Neural progenitor cell (in vitro differentiated cells): ENCODE data around the gene NR1D1. TPM values are rescaled to one million over a fixed set of nuclear protein-coding genes. Genes with fewer than 3 reads are reported as not detected.

ENCODE experiments used
- DNase-seq: peaks from one replicate; pipeline ENCODE4 v3.0.0-alpha.2; 2016; ENCODE audit warnings: low spot score
- H2AFZ ChIP-seq: fragments of 200-600 bp; sonication (generic); replicated peaks from 2 replicates; pipeline ENCODE4 v1.6.1; 2016; ENCODE audit warnings: antibody characterized with exemption
- H3F3A ChIP-seq: fragments of 200-600 bp; sonication (generic); 2 replicates; pipeline ENCODE4 v1.6.1; 2016; ENCODE audit warnings: antibody characterized with exemption, low read depth
- H3K27ac ChIP-seq: fragments of 200-600 bp; sonication (generic); 2 replicates; pipeline ENCODE4 v1.5.1; 2016; ENCODE audit warnings: mild to moderate bottlenecking
- H3K27me3 ChIP-seq: fragments of 200-600 bp; sonication (generic); 2 replicates; pipeline ENCODE4 v1.6.1; 2016; ENCODE audit warnings: mild to moderate bottlenecking, moderate library complexity
- H3K36me3 ChIP-seq: fragments of 200-600 bp; sonication (generic); 2 replicates; pipeline ENCODE4 v1.5.1; 2016
- H3K4me1 ChIP-seq: fragments of 200-600 bp; sonication (generic); 2 replicates; pipeline ENCODE4 v1.6.1; 2016; ENCODE audit warnings: mixed run types
- H3K4me2 ChIP-seq: fragments of 200-600 bp; sonication (generic); 2 replicates; pipeline ENCODE4 v1.6.1; 2016
- H3K4me3 ChIP-seq: fragments of 200-600 bp; sonication (generic); 2 replicates; pipeline ENCODE4 v1.5.1; 2016
- H3K79me2 ChIP-seq: fragments of 200-600 bp; sonication (generic); 2 replicates; pipeline ENCODE4 v1.6.1; 2016; ENCODE audit warnings: low read depth
- H3K9ac ChIP-seq: fragments of 200-600 bp; sonication (generic); 2 replicates; pipeline ENCODE4 v1.6.1; 2016
- H3K9me3 ChIP-seq: fragments of 200-600 bp; sonication (generic); 2 replicates; pipeline ENCODE4 v1.5.1; 2016; ENCODE audit warnings: low read depth
- H4K20me1 ChIP-seq: fragments of 200-600 bp; sonication (generic); 2 replicates; pipeline ENCODE4 v1.6.1; 2016; ENCODE audit warnings: low read depth
- H3K27ac Mint-ChIP-seq: 3 replicates; pipeline ENCODE4 v1.8.0; 2021; ENCODE audit warnings: mixed read lengths
- H3K27me3 Mint-ChIP-seq: 2 replicates; pipeline ENCODE4 v1.8.0; 2022; ENCODE audit warnings: low read depth, mild to moderate bottlenecking, inconsistent platforms, moderate library complexity, mixed read lengths; ENCODE audit not compliant: insufficient read depth
- H3K36me3 Mint-ChIP-seq: 3 replicates; pipeline ENCODE4 v1.8.0; 2021; ENCODE audit warnings: mixed read lengths
- H3K4me1 Mint-ChIP-seq: 3 replicates; pipeline ENCODE4 v1.8.0; 2021; ENCODE audit warnings: mixed read lengths
- H3K4me3 Mint-ChIP-seq: 3 replicates; pipeline ENCODE4 v1.8.0; 2021; ENCODE audit warnings: mild to moderate bottlenecking, moderate library complexity, mixed read lengths
- H3K9me3 Mint-ChIP-seq: 3 replicates; pipeline ENCODE4 v1.8.0; 2020; ENCODE audit warnings: mixed read lengths
- CTCF ChIP-seq: fragments of 200-600 bp; sonication (generic); IDR thresholded peaks from 2 replicates; pipeline ENCODE4 v1.5.1; 2017; ENCODE audit warnings: antibody characterized with exemption, mild to moderate bottlenecking
- EZH2 ChIP-seq: fragments of 200-600 bp; sonication (generic); IDR thresholded peaks from 2 replicates; pipeline ENCODE4 v1.6.1; 2017; ENCODE audit warnings: antibody characterized with exemption, mild to moderate bottlenecking, moderate library complexity
- EZH2phosphoT487 ChIP-seq: fragments of 200-600 bp; sonication (generic); IDR thresholded peaks from 2 replicates; pipeline ENCODE4 v1.6.1; 2017; ENCODE audit warnings: antibody characterized with exemption
- total RNA-seq: library from RNA; depleted of rRNA; stranded (reverse); fragments of >200 nt; gene quantifications from 2 replicates; pipeline ENCODE4 v1.2.3, GENCODE V29; 2015; ENCODE audit warnings: low replicate concordance

NR1D1 gene
- total RNA-seq, 1 donor from 2014 or later: 0.24 TPM

- TF ChIP-seq EZH2phosphoT487 (no peak), CTCF (no peak), EZH2 (no peak)
- Mint-ChIP-seq H3K4me3 (peak overlapping the region; percentile 2), H3K9me3 (no peaks in the 10 kb centered on the region), H3K27me3 (peaks cover 3% of the 10 kb centered on the region), H3K27ac (no peak overlapping the region), H3K36me3 (peaks cover 4% of the 10 kb centered on the region), H3K4me1 (peaks cover 24% of the 10 kb centered on the region)
- Histone ChIP-seq H3K4me1 (peaks cover 9% of the 10 kb centered on the region), H3K4me3 (no peak overlapping the region), H3K9ac (no peak overlapping the region), H3K4me2 (no peak overlapping the region), H3K79me2 (no peaks in the 10 kb centered on the region), H2AFZ (no peak overlapping the region), H3K27ac (no peak overlapping the region), H3F3A (peaks cover 2% of the 10 kb centered on the region), H3K27me3 (no peaks in the 10 kb centered on the region), H4K20me1 (no peaks in the 10 kb centered on the region), H3K9me3 (no peaks in the 10 kb centered on the region), H3K36me3 (no peaks in the 10 kb centered on the region)
- DNase-seq: peak; percentile 1
Measured at GRCh38 chr17:40093580-40094201, 6.7 kb downstream of the NR1D1 start.

- Histone ChIP-seq H4K20me1 (no peaks in the 10 kb centered on the region), H2AFZ (no peak overlapping the region), H3K79me2 (no peaks in the 10 kb centered on the region), H3K4me1 (peaks cover 7% of the 10 kb centered on the region), H3K27me3 (no peaks in the 10 kb centered on the region), H3F3A (no peaks in the 10 kb centered on the region), H3K36me3 (no peaks in the 10 kb centered on the region), H3K9ac (no peak overlapping the region), H3K27ac (peak overlapping the region; percentile 20), H3K4me3 (no peak overlapping the region), H3K4me2 (no peak overlapping the region), H3K9me3 (no peaks in the 10 kb centered on the region)
- no peak overlapping the region for H3K4me3 Mint-ChIP-seq
- H3K27me3 Mint-ChIP-seq: peaks cover 3% of the 10 kb centered on the region
- TF ChIP-seq CTCF (no peak), EZH2 (no peak), EZH2phosphoT487 (no peak)
- peaks cover 21% of the 10 kb centered on the region for H3K4me1 Mint-ChIP-seq
- H3K36me3 Mint-ChIP-seq: peaks cover 4% of the 10 kb centered on the region
- DNase-seq: no peak
- H3K27ac Mint-ChIP-seq: no peak overlapping the region
- no peaks in the 10 kb centered on the region for H3K9me3 Mint-ChIP-seq
Measured at GRCh38 chr17:40093005-40093579, 7.3 kb downstream of the NR1D1 start.

- H3K9me3 Mint-ChIP-seq: no peaks in the 10 kb centered on the region
- Histone ChIP-seq H3K79me2 (no peaks in the 10 kb centered on the region), H3K9me3 (no peaks in the 10 kb centered on the region), H3K27me3 (no peaks in the 10 kb centered on the region), H2AFZ (no peak overlapping the region), H3K4me1 (peaks cover 7% of the 10 kb centered on the region), H3F3A (no peaks in the 10 kb centered on the region), H3K27ac (peak overlapping the region; percentile 20), H3K36me3 (no peaks in the 10 kb centered on the region), H3K9ac (no peak overlapping the region), H3K4me3 (no peak overlapping the region), H4K20me1 (no peaks in the 10 kb centered on the region), H3K4me2 (no peak overlapping the region)
- H3K4me1 Mint-ChIP-seq: peaks cover 18% of the 10 kb centered on the region
- H3K36me3 Mint-ChIP-seq: peaks cover 4% of the 10 kb centered on the region
- H3K27me3 Mint-ChIP-seq: peaks cover 3% of the 10 kb centered on the region
- no peak overlapping the region for H3K27ac Mint-ChIP-seq
- DNase-seq: no peak
- no peak for TF ChIP-seq EZH2phosphoT487
- H3K4me3 Mint-ChIP-seq: no peak overlapping the region
Measured at GRCh38 chr17:40092581-40092980, 7.8 kb downstream of the NR1D1 start.

GRCh38 chr17:40091691-40092397 is 8.5 kb downstream of the NR1D1 start:
- no peaks in the 10 kb centered on the region for H3K36me3 ChIP-seq
- H3K4me3 ChIP-seq: no peak overlapping the region
- H3K9me3 Mint-ChIP-seq: no peaks in the 10 kb centered on the region
- no peak for DNase-seq
- H3K27me3 Mint-ChIP-seq: peaks cover 5% of the 10 kb centered on the region
- H3K27ac Mint-ChIP-seq: no peak overlapping the region
- H4K20me1 ChIP-seq: no peaks in the 10 kb centered on the region
- no peak overlapping the region for H3K4me2 ChIP-seq
- H3K9me3 ChIP-seq: no peaks in the 10 kb centered on the region
- H3K27me3 ChIP-seq: no peaks in the 10 kb centered on the region
- no peak for TF ChIP-seq CTCF
- TF ChIP-seq EZH2phosphoT487: no peak
- no peak for TF ChIP-seq EZH2
- no peak overlapping the region for H3K27ac ChIP-seq
- no peak overlapping the region for H3K9ac ChIP-seq
- H3K4me1 Mint-ChIP-seq: peaks cover 17% of the 10 kb centered on the region
- no peak overlapping the region for H2AFZ ChIP-seq
- peaks cover 8% of the 10 kb centered on the region for H3K36me3 Mint-ChIP-seq
- H3K4me3 Mint-ChIP-seq: no peak overlapping the region
- H3K4me1 ChIP-seq: peaks cover 7% of the 10 kb centered on the region
- peaks cover 3% of the 10 kb centered on the region for H3F3A ChIP-seq
- H3K79me2 ChIP-seq: no peaks in the 10 kb centered on the region
